PFSK-1 (cell line): Measurements from ENCODE around the gene USF2.

Source experiments
- POLR2AphosphoS5 ChIP-seq: IDR thresholded peaks from 2 replicates; pipeline ENCODE4 v1.6.1; 2012; ENCODE audit warnings: low read depth, mild to moderate bottlenecking, control low read depth, low read length, moderate library complexity
- REST ChIP-seq, 2 experiments: IDR thresholded peaks; 2 replicates each; pipeline versions ENCODE4 v1.6.1 to v1.8.0; 2011 to 2012; ENCODE audit warnings: low read depth in 2 of 2, low read length in 2 of 2, control low read depth in 1 of 2, inconsistent platforms in 1 of 2, mild to moderate bottlenecking in 1 of 2, moderate library complexity in 1 of 2; ENCODE audit not compliant: insufficient read depth in 1 of 2
- TAF1 ChIP-seq: IDR thresholded peaks from 2 replicates; pipeline ENCODE4 v1.6.1; 2012; ENCODE audit warnings: low read length, control low read depth, borderline replicate concordance; ENCODE audit not compliant: insufficient read depth

- TF ChIP-seq TAF1 (no peak), POLR2AphosphoS5 (no peak), REST (IDR thresholded peaks at IDR 0.05; ENCODE audit: insufficient read depth in 1 of 2, low read depth in 2 of 2, low read length in 2 of 2) (no peak)
These were observed 28.1 kb downstream of the USF2 start for GRCh38 chr19:35296644-35297514.
